A549 (cell line): ENCODE results near the gene PGM1. TPM values are rescaled to one million over a fixed set of nuclear protein-coding genes. Genes with fewer than 3 reads are reported as not detected.

Source experiments
- ATAC-seq, 2 experiments: fragments of 200-7000 bp in 1 of 2; fragments of >200 bp in 1 of 2; cut with Nextera tagmentation in 1 of 2; cut with Tn5 transposase in 1 of 2; 3 replicates each; pipeline versions ENCODE4 v1.8.0 to v1.9.1; 2018 to 2020; ENCODE audit warnings: mild to moderate bottlenecking in 1 of 2, moderate library complexity in 1 of 2
- CTCF ChIA-PET: fragments of 300-600 bp; sonication (Branson Sonifier 250); formaldehyde crosslinking; extraction: SDS; loops from one replicate; lab custom pipeline; 2021; ENCODE audit warnings: antibody characterized with exemption, inconsistent platforms; lab: Yijun Ruan, JAX
- POLR2A ChIA-PET: fragments of 350-600 bp; formaldehyde crosslinking; extraction: SDS; loops from one replicate; lab custom pipeline; 2021; ENCODE audit warnings: antibody characterized with exemption, inconsistent platforms; lab: Yijun Ruan, JAX
- DNase-seq, 2 experiments: peaks; one replicate each; pipeline versions ENCODE4 v3.0.0 to v3.0.0-alpha.2; 2011 to 2016; ENCODE audit warnings: low read depth in 1 of 2, low spot score in 1 of 2
- FAIRE-seq: peaks from 2 replicates; lab custom pipeline; 2011; peaks lifted over from hg19 to GRCh38; lab: Jason Lieb, UNC
- H3K27ac ChIP-seq, 2 experiments: fragments of >200 bp; sonication (Bioruptor Twin); formaldehyde crosslinking; 3 replicates each; pipeline ENCODE4 v1.5.1; 2016 to 2017
- H3K4me1 ChIP-seq: fragments of >200 bp; sonication (Bioruptor Twin); formaldehyde crosslinking; 3 replicates; pipeline ENCODE4 v1.6.1; 2016
- H3K4me2 ChIP-seq: fragments of >200 bp; sonication (Bioruptor Twin); formaldehyde crosslinking; 3 replicates; pipeline ENCODE4 v1.6.1; 2016
- H3K4me3 ChIP-seq: fragments of >200 bp; sonication (Bioruptor Twin); formaldehyde crosslinking; 3 replicates; pipeline ENCODE4 v1.5.1; 2016
- H3K9me3 ChIP-seq: fragments of >200 bp; sonication (Bioruptor Twin); formaldehyde crosslinking; 3 replicates; pipeline ENCODE4 v1.6.1; 2016
- BCL3 ChIP-seq: fragments of >200 bp; sonication (Bioruptor Twin); formaldehyde crosslinking; IDR thresholded peaks from 3 replicates; pipeline ENCODE4 v1.6.1; 2016
- CBX2 ChIP-seq: fragments of 200-600 bp; sonication (generic); IDR thresholded peaks from 2 replicates; pipeline ENCODE4 v1.6.1; 2016; ENCODE audit warnings: low read depth, mild to moderate bottlenecking, borderline replicate concordance
- CEBPB ChIP-seq, 2 experiments: fragments of >200 bp in 1 of 2; sonication (Bioruptor Twin) in 1 of 2; formaldehyde crosslinking in 1 of 2; IDR thresholded peaks; 2 replicates each; pipeline ENCODE4 v1.6.1; 2012 to 2016
- EHF ChIP-seq: fragments of 250-450 bp; sonication (Bioruptor Pico); IDR thresholded peaks from 2 replicates; pipeline ENCODE4 v1.5.0; 2020; ENCODE audit warnings: mild to moderate bottlenecking
- ELK1 ChIP-seq: fragments of 150-350 bp; IDR thresholded peaks from 2 replicates; pipeline ENCODE4 v1.6.1; 2014; ENCODE audit warnings: low read depth, mild to moderate bottlenecking, low read length
- FOSL2 ChIP-seq, 2 experiments: fragments of 450-650 bp in 1 of 2; fragments of >200 bp in 1 of 2; sonication (Bioruptor Twin) in 1 of 2; formaldehyde crosslinking; IDR thresholded peaks; 2 replicates each; pipeline versions ENCODE4 v1.5.0 to v1.6.1; 2016 to 2020; ENCODE audit warnings: mild to moderate bottlenecking in 1 of 2, moderate library complexity in 1 of 2
- GATA3 ChIP-seq: IDR thresholded peaks from 2 replicates; pipeline ENCODE4 v1.6.1; 2012; ENCODE audit warnings: borderline replicate concordance
- HDAC2 ChIP-seq: fragments of 200-600 bp; sonication (generic); IDR thresholded peaks from 2 replicates; pipeline ENCODE4 v1.6.1; 2016
- HEYL ChIP-seq: fragments of 250-450 bp; sonication (Bioruptor Pico); IDR thresholded peaks from 2 replicates; pipeline ENCODE4 v1.8.0; 2021; ENCODE audit warnings: mild to moderate bottlenecking, moderate library complexity
- HOXA7 ChIP-seq: fragments of 250-450 bp; sonication (Bioruptor Pico); IDR thresholded peaks from 2 replicates; pipeline ENCODE4 v1.5.0; 2020; ENCODE audit warnings: mild to moderate bottlenecking, moderate library complexity
- HOXB13 ChIP-seq: fragments of 250-450 bp; sonication (Bioruptor Pico); IDR thresholded peaks from 2 replicates; pipeline ENCODE4 v1.5.0; 2020; ENCODE audit warnings: low read depth, mild to moderate bottlenecking, moderate library complexity
- JUN ChIP-seq, 2 experiments: fragments of >200 bp; sonication (Bioruptor Twin); formaldehyde crosslinking; IDR thresholded peaks; 2 replicates in 1 of 2; 3 replicates in 1 of 2; pipeline ENCODE4 v1.6.1; 2016 to 2017
- JUNB ChIP-seq: fragments of >200 bp; sonication (Bioruptor Twin); formaldehyde crosslinking; IDR thresholded peaks from 2 replicates; pipeline ENCODE4 v1.6.1; 2016
- KDM1A ChIP-seq: fragments of 200-600 bp; sonication (generic); IDR thresholded peaks from 2 replicates; pipeline ENCODE4 v1.6.1; 2016; ENCODE audit warnings: low read depth, mild to moderate bottlenecking
- MAFK ChIP-seq: fragments of 450-650 bp; IDR thresholded peaks from 2 replicates; pipeline ENCODE4 v1.6.1; 2014; ENCODE audit not compliant: partially characterized antibody
- MAZ ChIP-seq: fragments of 150-350 bp; IDR thresholded peaks from 2 replicates; pipeline ENCODE4 v1.6.1; 2014; ENCODE audit warnings: antibody characterized with exemption, low read depth, low read length, borderline replicate concordance
- NR3C1 ChIP-seq: fragments of >200 bp; sonication (Bioruptor Twin); formaldehyde crosslinking; IDR thresholded peaks from 3 replicates; pipeline ENCODE4 v1.6.1; 2017
- PBX3 ChIP-seq: IDR thresholded peaks from 2 replicates; pipeline ENCODE4 v1.6.1; 2012
- PHF8 ChIP-seq: fragments of 200-600 bp; sonication (generic); IDR thresholded peaks from 2 replicates; pipeline ENCODE4 v1.6.1; 2016; ENCODE audit warnings: low read depth, mild to moderate bottlenecking, antibody characterized with exemption, moderate library complexity, borderline replicate concordance
- POLR2A ChIP-seq: IDR thresholded peaks from 2 replicates; pipeline ENCODE4 v1.6.1; 2012; ENCODE audit warnings: mild to moderate bottlenecking, low read length
- RARB ChIP-seq: fragments of 250-450 bp; sonication (Bioruptor Pico); IDR thresholded peaks from 2 replicates; pipeline ENCODE4 v1.8.0; 2021; ENCODE audit warnings: mild to moderate bottlenecking, moderate library complexity
- RFX5 ChIP-seq: fragments of 450-650 bp; IDR thresholded peaks from 2 replicates; pipeline ENCODE4 v1.7.1; 2014; ENCODE audit warnings: antibody characterized with exemption, mild to moderate bottlenecking, moderate library complexity
- SMC3 ChIP-seq: fragments of >200 bp; sonication (Bioruptor Twin); formaldehyde crosslinking; IDR thresholded peaks from 3 replicates; pipeline ENCODE4 v1.6.1; 2018; ENCODE audit warnings: inconsistent platforms
- SREBF2 ChIP-seq: fragments of 450-650 bp; IDR thresholded peaks from 2 replicates; pipeline ENCODE4 v1.6.1; 2014; ENCODE audit warnings: mild to moderate bottlenecking, moderate library complexity
- ZC3H11A ChIP-seq: fragments of 450-650 bp; IDR thresholded peaks from 2 replicates; pipeline ENCODE4 v1.6.1; 2014; ENCODE audit warnings: antibody characterized with exemption, mild to moderate bottlenecking
- ZFP36 ChIP-seq: fragments of 450-650 bp; IDR thresholded peaks from 2 replicates; pipeline ENCODE4 v1.6.1; 2014; ENCODE audit warnings: borderline replicate concordance; ENCODE audit not compliant: partially characterized antibody
- ZSCAN20 ChIP-seq: fragments of 250-450 bp; sonication (Bioruptor Pico); IDR thresholded peaks from 2 replicates; pipeline ENCODE4 v1.8.0; 2022; ENCODE audit warnings: mild to moderate bottlenecking, moderate library complexity
- WGBS: methylation state at CpG from one replicate; pipeline ENCODE4 v1.1.6; 2017; ENCODE audit errors: missing lambda C conversion rate; 5-methylcytosine and 5-hydroxymethylcytosine counted together
- polyA plus RNA-seq, 4 experiments: library from polyadenylated mRNA; depleted of rRNA in 3 of 4; stranded (reverse); fragments of >200 nt; fragmentation: RNase III in 1 of 4; extraction: RNeasy Plus Mini Kit Qiagen cat#74134 plus additional on column Dnase treatment in 1 of 4; gene quantifications; 2 replicates in 3 of 4; 3 replicates in 1 of 4; pipeline ENCODE4 v1.2.3, GENCODE V29; 2011 to 2017

The PGM1 gene
- polyA plus RNA-seq, 2 of the 4 experiments (the other 2 are of a cell fraction) = 25.5 to 50.2 TPM

GRCh38 chr1:63593886-63594605 lies 835 bp downstream of the PGM1 start:
- Histone ChIP-seq H3K9me3 (no peaks in the 10 kb centered on the region), H3K4me3 (peak overlapping the region; percentile 96), H3K27ac (peak overlapping the region; percentile 91 to 93), H3K4me2 (peak overlapping the region; percentile 83), H3K4me1 (peaks cover 20% of the 10 kb centered on the region)
- ChIA-PET CTCF (no interaction called here), POLR2A (no interaction called here)
- ATAC-seq (peak; percentile 77 to 80), FAIRE-seq (no peak), DNase-seq (peak; percentile 36 to 80)
- TF ChIP-seq ELK1 (no peak), FOSL2 (IDR thresholded peaks at IDR 0.05) (no peak), FOSL2 (CRISPR knock-in tag; IDR thresholded peaks at IDR 0.05) (no peak), RARB (CRISPR knock-in tag) (no peak), PHF8 (0 out of 2 replicates have a peak, but pooled peaks have one; percentile 13), ZFP36 (no peak), CEBPB (IDR thresholded peaks at IDR 0.05) (peak; percentile 51 to 86), ZSCAN20 (no peak), NR3C1 (no peak), JUNB (no peak), HOXB13 (no peak), BCL3 (no peak), GATA3 (no peak), MAFK (no peak), CBX2 (no peak), JUN (IDR thresholded peaks at IDR 0.05) (peak in 1 of 2 experiments; percentile 40; a peak in 1 of 5 replicates), HOXA7 (CRISPR knock-in tag) (no peak), SMC3 (no peak)
- WGBS = 2% methylated on average over 12 of the region's 55 CpGs

- ChIA-PET CTCF (interaction anchor here (0.8 kb wide), 1 partner anchor 651 kb away, joined by 3 read pairs; no protein-coding TSS in a partner anchor), POLR2A (no interaction called here)
- H3K4me2 ChIP-seq = no peak overlapping the region
- 94% methylated on average over 1 of the region's 1 CpG for WGBS
- H3K27ac ChIP-seq = no peak overlapping the region
- no peaks in the 10 kb centered on the region for H3K9me3 ChIP-seq
- FAIRE-seq (no peak), ATAC-seq (no peak), DNase-seq (no peak)
- TF ChIP-seq KDM1A = no peak
- TF ChIP-seq MAFK = no peak
- TF ChIP-seq SREBF2 = no peak
- TF ChIP-seq PHF8 = no peak
- no peak for TF ChIP-seq RARB (CRISPR knock-in tag)
- TF ChIP-seq POLR2A = no peak
- TF ChIP-seq MAZ = no peak
- no peak for TF ChIP-seq CEBPB (IDR thresholded peaks at IDR 0.05)
- no peak for TF ChIP-seq SMC3
- no peak for TF ChIP-seq PBX3
- TF ChIP-seq EHF = no peak
- no peak for TF ChIP-seq FOSL2 (IDR thresholded peaks at IDR 0.05)
- no peak for TF ChIP-seq FOSL2 (CRISPR knock-in tag; IDR thresholded peaks at IDR 0.05)
- no peak for TF ChIP-seq ZC3H11A
- no peak for TF ChIP-seq HEYL
- no peak for TF ChIP-seq RFX5
- no peak for TF ChIP-seq HDAC2
- peaks cover 20% of the 10 kb centered on the region for H3K4me1 ChIP-seq
- no peak overlapping the region for H3K4me3 ChIP-seq
These were observed 2.2 kb downstream of the PGM1 start for GRCh38 chr1:63595435-63595834.
